Stimulated activated CD4-positive, alpha-beta T cell treated with anti-CD3 and anti-CD28 coated beads, Interleukin-2, amount 100 ng/mL, for 24 hours (primary cell): ENCODE measurements around the gene MYCL.
"Not testable (repeated sequence)": the region's sequence is repeated elsewhere in the genome, so short reads cannot be mapped to it uniquely, and the experiment has no call there.

Experiments used
- DNase-seq, 2 donors: peaks; one replicate each; pipeline ENCODE4 v3.0.0-alpha.2; 2020

MYCL gene

DNA sequence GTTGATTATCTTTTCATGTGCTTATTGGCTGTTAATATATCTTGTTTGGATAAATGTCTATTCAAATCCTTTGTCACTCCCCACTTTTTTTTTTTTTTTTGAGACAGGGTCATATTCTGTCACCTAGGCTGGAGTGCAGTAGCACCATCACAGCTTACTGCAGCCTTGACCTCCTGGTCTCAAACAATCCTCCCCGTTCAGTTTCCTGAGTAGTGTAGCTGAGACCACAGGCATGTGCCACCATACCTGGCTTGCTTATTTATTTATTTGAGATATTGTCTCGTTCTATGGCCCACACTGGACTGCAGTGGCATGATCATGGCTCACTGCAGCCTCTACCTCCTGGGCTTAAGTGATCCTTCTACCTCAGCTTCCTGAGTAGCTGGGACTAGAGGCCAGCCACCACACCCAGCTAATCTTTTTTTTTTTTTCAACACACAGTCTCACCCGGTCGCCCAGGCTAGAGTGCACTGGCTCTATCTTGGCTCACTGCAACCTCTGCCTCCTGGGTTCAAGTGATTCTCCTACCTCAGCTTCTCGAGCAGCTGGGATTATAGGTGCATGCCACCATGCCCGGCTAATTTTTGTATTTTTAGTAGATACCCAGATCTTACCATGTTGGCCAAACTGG, 13.9 kb upstream of the MYCL start:
- no peak for DNase-seq

DNA sequence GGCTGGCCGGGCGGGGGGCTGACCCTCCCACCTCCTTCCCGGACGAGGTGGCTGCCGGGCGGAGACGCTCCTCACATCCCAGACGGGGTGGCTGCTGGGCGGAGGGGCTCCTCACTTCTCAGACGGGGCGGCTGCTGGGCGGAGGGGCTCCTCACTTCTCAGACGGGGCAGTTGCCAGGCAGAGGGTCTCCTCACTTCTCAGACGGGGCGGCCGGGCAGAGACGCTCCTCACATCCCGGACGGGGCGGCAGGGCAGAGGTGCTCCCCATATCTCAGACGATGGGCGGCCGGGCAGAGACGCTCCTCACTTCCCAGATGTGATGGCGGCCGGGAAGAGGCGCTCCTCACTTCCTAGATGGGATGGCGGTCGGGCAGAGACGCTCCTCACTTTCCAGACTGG, 11.4 kb upstream of the MYCL start:
- DNase-seq: not testable (repeated sequence)

DNA sequence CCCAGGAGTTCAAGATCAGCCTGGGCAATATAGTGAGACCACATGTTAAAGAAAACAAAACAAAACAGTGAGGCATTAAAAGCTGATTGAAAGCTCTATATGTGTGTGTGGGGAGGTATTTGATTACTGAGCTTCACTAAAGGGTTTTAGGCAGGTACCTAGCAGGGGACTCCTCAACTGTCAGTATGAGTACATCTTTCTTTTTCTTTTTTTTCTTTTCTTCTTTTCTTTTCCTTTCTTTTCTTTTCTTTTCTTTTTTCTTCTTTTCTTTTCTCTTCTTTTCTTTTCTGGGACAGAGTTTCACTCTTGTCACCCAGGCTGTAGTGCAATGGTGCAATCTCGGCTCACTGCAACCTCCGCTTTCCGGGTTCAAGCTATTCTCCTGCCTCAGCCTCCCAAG, 8.5 kb upstream of the MYCL start:
- no peak for DNase-seq

DNA sequence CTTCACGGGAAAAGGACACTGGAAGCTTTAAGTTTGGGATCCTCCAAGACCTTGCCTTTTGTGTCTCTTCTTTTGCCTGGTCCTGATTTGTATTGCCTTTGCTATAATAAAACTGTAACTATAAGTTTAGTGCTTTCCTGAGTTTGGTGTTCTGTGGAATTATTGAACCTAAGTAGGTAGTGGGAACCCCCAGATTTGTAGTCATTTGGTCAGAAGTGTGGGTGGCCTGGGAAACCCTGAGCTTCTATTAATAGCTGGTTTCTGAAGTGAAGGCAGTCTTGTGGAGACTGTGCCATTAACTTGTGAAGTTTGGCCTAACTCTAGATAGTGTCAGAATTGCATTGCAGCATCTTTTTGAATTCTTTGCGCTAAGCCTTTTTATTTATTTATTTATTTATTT, 6.8 kb upstream of the MYCL start:
- no peak for DNase-seq

DNA sequence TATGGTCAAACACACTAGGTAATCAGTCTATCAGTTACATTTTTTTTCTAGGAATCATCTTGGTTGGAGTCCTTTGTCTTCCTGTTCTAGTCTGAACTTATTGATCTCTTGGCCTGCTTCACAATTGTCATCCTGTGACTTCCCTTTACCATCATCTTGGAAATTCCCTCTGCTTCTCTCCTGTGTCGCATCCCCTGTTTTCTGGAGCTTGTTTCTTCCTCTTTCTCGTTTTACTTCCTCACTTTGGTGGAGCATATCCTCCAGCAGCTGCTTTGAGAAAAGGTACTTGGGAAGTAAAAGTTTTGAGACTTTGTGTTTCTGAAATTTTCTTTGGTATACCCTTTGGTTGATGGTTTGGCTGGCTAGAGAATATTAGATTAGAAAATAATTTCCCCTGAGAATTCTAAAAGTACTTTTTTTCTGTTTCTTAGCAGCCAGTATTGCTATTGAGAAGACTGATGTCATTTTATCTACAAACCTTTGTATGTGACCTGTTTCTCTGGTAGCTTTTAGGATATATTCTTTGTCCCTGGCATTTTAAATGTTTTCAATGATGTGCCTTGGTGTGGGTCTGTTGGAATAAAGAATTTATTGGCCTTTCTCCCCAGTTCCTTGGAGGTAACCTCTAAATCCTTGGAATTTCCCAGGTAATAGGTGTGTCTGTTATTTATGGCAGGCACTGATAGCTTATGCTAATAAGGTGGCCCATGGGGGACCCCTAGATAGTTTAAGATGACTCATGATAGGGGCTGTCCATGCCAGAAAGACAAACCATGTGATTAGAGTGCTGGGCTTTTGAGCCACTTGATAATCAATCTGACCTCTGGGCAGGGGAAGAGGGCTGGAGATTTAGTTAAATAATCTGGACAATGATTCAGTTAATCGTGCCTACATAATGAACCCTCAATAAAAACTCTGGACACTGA, 6.1 kb upstream of the MYCL start:
- DNase-seq: no peak

DNA sequence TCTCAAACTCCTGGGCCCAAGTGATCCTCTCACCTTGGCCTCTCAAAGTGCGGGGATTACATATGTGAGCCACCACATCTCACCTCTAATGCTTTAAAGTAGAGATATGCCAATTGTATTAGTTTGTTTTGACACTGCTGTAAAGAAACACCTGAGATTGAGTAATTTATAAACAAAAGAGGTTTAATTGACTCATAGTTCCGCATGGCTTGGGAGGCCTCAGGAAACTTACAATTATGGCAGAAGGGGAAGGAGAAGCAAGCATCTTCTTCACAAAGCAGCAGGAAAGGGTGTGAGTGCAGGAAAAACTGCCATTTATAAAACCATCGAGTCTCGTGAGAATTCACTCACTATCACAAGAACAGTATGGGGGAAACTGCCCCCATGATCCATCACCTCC, 3.5 kb upstream of the MYCL start:
- DNase-seq: no peak

DNA sequence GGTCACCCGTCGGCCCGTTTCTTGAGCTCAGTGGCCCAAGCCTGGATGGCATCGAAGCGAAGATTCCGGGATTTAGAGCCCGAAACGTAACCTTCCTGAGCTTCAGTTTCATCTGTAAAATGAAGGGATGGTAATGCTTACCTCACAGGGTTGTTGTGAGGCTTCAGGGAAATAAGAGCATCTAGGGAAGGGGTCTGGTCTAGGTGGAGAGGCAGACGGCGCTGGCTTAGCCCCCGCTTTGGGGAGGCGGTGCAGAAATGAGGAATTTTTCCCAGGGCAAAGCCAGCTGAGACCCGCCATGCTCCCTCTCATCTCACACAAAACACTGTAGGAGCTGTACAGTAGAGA, 717 bp upstream of the MYCL start:
- DNase-seq: no peak

DNA sequence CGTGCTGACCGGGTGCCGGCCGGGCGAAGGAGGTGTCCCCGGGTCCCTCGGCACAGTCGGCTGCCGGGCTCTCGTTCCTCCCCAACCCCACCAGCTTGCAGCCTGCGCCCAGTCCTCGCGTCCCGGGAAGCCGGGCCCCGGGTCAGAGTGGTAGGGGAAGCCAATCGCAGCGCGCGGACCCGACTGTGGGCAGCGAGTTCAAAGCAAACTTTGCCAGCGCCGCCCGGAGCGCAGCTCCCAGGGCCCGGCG, 328 bp downstream of the MYCL start:
- peak in 1 of 2 donors; percentile 39 for DNase-seq

DNA sequence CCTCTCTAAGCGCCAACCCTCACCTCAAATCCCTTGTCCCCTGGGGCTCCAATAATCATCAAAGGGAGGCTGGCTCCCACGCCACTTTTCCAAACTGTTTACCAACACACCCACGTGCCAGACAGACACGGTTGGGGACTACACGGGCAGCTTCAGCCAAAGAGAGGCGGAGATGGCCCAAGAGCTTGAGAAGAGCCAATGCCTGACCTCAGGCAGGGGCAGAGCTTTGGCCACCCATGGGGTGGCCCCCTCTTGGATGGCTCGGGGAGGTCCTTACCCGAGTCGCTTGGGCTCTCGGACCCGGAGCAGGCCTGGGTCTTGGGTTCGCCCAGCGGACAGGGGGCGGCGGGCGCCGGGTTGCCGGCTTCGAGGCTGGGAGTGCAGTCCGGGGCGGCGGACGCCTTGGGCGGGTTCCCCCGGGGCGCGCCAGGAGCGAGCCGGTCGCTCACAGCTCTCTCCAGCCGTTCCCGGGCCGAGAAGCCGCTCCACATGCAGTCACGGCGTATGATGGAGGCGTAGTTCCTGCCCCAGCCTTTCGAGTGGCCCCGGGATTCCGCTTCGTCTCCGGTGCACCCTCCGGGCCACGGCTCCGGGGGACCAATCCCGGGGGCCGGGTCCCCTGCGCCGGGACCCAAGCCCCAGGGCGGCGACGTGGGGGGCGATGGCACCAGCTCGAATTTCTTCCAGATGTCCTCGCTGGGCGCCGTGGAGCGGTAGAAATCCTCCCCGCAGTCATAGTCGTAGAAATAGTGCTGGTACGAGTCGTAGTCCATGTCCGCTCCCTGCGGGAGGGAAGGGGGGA, 854 bp downstream of the MYCL start:
- DNase-seq: peak in 1 of 2 donors; percentile 33

DNA sequence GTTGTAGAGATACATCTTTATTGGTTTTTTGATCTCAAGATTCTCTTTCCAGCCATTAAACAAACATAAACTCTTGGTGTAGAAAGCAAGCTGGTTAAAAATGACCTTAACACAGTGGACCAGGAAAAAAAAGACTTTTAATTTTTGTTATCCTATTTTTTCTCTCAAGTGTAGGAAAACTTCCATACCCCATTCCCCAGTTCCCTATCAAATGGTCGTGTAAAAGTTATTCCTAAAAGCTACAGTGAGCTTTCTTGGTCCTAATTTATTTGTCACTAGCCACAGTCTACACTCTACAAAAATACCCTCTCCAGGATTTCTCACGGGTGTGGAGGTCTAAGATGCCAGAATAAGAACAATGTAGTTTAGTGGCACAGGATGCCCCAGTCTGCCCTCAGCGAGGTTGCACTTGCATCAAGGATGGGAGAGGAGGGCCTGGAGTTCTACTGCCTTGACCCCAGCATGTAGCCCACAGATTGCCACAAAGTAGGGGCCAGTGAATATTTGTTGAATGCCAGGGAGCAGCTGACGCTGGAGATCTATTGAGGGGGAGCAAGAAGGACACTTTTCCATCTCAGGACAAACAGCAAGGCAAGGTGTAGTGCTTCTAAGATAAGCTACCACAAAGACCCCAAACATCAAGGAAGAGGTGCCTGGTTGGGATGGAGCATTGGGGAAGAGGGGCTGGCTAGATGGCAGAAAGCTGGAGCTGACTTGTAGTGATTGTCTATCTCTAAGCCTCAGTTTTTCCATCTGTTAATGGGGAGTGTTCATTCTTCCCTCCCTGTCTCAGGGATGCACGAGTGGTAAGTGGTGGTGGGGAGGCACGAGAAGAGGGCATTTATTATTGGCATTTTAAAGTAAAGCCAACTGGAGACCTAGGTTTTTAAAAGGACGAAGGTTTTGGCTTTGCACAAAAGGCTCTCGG, 1.8 kb downstream of the MYCL start:
- no peak for DNase-seq

DNA sequence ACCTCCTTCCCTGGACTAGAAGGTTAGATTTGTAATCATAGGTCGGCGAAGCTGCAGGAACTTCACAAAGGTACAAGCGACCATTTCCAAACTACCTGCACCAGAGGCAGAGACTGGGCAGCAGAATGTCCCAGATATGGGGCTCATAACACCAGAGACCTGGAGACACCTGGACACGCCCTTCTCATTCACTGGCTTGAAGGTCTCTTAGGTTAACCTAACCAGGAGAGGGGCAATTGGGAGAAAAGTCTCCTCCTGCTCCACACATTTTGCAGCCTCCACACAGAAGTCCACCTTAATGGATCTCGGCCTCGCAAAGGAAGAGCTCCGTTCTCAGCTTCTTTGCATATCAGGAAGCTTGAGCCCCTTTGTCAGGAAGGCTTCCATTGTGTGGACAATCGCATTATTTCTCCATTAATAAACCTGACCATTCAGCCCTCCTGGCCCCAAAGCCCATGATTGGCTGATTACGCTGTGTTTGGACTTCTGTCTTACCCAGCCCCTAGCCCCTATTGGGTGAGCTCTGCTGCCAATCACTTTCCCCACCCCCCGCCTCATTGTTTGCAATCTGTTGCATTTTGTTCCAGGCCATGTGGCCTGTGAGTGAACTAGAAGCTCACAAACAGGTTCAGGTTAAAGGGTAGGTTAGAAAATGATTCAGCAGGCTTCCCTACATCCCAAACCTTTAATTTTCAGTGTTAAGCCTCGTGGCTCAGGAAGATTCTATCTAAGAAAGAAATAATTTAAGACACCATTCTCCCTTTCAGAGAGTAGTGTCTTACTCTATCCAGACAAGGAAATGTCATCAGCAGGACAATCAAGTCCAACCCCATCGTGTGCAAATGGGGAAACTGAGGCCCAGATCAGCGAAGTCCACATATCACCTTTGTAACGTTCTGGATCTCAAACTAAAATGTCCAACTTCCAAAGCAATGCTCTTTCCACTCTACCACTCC, 2.8 kb downstream of the MYCL start:
- peak in 1 of 2 donors; percentile 10 for DNase-seq

DNA sequence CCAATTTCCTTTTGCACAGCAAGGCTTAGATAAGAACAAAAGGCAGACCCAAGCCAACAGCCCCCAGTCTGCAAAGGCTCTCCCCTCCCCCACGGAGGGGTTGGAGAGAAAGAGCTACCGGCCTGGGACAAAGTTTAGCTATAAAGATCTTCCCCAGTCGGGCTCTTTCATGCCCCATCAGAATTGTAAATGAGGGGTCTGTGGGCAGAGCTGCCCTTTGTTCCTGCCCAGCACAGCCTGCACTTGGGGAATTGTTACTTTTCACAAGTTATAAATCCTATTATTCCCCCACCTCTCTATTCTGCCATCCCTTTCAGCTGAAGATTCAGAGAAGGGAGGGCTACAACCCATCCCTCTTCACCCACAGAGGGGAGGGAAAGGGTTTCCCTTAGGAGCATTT, 3.5 kb downstream of the MYCL start:
- DNase-seq: no peak

DNA sequence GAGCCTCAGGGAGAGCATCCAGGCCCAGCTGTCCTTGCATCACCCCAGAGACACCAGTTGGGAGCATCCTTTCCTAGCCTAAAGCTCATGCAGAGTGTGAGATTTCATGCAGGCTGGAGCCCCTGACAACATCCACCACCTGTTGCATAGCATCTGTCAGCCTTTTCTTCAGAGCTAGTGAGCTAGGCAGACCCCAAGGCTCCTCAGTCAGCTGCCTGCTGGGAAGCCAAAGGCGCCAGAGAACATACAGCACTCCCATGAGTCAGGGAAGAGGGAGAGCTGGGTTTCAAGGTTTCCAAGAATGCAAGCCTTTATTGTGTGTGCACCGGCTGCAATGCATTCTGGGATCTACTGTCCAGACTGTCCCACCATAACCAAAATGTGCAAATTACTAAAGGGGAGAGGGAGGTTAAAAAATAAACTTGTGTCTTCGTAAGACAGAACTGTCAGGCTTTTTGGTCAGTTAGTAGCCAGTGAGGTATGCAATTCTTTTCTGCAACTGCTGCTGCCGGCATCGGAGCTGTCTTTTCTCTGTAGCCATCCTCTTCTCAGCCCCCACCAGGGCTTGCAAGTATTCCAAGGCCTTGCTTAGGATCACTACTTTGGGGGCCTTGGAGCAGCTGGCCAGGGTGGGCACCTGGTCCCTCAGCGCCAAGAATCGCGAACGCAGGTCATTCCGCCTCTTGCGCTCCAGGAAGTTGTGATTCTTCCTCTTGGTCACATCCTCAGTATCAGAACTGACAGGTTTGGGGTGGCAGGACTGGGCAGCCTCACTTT, 4.6 kb downstream of the MYCL start:
- no peak for DNase-seq

DNA sequence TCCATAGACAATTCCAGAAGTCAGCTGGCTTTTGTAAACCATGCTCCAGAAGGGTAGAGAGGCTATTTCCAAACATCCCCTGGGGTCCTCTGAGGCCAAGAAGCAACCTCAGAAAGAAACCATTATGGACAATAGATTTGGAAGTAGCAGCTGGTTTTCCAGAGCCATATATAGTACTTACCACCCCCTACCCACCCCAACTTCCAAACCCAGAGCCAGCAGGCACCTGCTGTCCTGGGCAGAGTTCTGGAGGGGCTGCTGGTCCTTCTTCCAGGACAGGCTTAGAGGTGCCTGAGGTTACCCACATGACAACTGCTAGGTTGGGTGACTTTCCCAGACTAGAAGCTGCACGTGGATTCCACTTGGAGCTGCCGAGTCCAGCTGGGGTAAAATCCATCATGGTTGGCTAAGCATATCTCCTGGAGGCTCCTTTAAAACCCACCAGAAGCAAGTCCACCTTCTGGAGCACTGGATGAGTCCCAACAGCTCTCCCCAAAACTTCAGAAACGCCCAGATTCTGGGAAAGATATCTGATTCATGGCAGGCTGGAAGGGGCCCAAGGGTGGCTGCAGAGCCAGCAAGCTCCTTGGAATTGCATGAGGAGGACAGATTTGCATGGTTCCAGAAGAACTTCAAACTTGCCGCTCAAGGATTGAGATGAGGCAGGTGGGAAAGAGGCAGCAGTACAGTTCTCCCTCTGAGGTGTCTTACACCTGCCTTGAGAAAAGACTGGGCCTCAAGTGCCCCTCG, 5.8 kb downstream of the MYCL start:
- no peak for DNase-seq

DNA sequence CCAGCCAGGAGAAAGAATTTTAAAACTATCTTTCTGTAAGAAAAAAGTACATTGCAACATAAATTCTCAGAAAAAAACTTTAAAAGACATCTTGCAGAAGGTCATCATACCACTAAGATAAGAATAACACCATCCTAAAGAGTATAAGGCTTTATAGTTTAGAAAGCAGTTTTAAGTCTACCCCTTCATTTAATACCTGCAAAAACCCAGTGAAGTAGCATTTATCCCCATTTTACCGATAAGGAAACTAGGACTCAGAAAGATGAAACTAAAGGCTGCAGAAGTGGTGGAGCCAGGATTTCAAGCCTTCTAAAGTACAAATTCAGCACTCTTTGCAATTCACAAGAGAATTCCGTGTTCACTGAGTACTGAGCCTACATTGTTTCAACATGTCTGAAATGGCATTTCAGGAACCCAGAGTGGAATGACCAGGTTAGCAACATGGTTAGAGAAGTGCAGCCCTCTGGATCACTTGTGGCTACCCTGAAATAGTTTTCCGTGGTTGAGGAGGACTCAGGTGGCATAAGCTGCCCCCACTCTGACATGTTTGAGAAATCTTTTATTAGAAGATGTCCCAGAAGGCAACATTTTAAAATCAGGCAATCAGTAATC, 6.7 kb downstream of the MYCL start:
- DNase-seq: no peak

DNA sequence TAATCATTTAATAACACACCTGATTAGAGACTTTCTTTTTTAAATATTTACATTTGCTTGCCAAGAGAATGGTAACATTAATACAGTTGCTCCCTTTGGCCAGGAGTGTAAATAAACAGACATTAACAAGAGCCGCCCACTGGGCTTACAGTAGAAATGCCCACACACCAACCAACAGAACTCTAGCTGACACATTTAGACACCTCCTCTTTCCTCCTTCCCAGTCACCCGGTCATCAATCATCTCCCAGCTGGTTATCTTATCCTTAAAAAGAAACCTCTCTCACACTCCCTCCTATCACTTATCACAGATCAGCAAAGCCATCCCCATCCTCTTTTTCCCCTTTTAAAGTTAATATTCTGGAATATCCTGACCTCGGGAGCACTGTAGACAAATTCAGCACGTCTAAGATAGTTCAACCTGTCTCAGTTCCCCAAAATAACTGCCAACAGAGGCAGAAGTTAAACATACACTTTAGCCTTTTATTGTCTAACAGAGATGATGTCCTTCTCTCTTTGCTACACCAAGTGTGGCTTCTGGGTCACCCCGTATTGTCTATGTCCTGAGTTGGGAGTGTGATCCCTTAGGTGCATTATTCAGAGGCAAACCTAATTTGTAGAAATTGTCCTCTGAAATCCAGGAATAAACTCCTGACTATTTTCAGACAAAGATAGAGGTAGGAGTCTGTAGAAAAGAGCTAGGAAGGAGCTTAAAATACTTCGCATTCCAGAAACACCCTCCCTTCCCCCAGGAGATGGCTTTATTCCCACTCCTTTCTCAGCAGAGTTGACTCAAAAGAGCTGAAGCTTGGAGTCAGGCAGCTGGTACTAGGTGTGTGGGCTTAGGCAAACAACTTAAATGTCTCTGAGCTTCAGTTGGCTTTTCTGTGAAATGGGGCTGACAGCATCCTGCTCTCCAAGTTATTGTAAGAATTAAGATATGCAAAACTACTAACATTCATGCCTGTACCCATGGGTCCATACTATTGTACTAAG, 8.8 kb downstream of the MYCL start:
- no peak for DNase-seq

DNA sequence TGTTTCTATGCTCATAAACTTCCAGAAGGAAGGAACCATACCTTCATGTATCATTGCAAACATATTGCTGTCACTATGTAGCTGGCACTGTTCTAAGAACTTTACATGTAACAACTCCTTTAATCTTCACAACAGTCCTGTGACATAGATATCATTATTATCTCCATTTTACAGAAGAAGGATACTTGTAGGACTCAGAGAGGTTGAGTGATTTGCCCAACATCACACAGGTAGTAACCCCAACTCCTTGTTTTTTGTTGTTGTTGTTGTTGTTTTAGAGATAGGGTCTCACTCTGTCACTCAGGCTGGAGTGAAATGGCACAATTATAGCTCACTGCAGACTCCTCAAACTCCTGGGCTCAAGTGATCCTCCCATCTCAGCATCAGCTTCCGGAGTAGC, 10.8 kb downstream of the MYCL start:
- no peak for DNase-seq

DNA sequence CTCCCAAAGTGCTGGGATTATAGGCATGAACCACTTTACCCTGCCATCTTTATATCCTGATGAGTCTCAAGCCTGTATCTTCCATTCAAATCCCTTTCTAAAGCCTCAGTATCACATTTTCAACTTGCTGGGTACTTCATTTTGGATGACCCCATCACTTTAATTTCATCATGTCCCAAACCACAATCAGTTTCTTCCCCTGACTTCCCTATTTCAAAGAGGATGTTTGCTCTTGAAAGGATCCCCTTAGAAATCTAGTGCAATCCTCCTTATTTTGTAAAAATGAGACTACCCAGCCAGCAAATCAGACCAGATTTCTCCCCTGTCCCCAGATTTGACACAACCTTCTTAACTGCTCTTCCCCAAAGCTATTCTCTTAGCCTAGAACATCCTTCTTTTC, 11.4 kb downstream of the MYCL start:
- DNase-seq: no peak
